ENCODE measurements around the gene SMARCA2. TPM values are rescaled to one million over a fixed set of nuclear protein-coding genes. Genes with fewer than 3 reads are reported as not detected.
A peak's percentile ranks its signal among the peaks of the same experiment; 100 is the strongest.

The SMARCA2 gene
- polyA plus RNA-seq, 2 of the 4 experiments (the other 2 are of a cell fraction): 28.7 to 33.0 TPM

DNA sequence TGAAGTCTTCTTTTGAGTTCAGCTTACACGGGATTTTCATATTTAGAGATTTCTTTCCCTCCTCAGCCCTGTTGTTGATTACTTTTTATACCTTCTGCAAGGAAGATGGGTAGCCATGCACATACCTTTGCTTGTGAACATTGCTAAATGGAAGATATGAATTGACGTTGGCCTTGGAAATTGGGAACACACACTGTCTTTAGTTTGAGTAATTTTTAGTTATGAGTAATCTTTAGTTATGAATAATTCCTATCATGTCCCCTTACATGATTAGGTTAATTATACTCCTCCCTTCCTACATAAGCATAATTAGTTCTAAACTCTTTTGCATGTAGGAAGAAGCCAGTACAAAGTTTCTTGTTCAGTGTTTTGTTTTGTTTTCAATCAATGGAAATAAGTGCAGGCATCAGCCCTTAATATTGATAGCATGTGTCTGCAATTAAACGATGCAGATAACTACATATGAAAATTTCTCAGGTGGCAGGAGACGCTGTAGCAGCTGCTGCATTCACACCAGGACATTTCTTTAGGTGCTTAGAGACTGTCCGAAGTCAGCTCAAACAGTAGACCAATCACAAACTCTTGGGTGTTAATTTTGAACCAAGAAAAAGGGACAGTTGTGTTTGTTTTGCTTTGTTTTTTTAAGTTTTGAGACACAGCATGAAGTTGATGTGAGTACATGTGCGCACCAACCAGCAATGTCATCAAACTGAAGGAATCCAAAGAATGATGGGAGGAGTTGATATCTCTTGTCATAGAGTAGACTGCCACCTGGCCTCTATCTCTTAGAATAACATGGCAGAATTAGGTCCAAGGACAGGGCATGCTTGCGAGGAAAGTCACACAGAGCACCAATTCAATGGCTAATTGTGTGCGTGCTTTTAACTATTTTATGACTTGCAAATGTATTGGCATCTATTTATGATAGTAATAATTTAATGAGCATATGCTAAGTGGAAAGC lies 51.4 kb downstream of the SMARCA2 start:
- ATAC-seq (peak in 1 of 2 experiments; percentile 46; a peak in 2 of 6 replicates), DNase-seq (ENCODE audit: low read depth in 1 of 2, low spot score in 1 of 2) (peak in 1 of 2 experiments; percentile 24), FAIRE-seq (no peak)
- CTCF ChIA-PET: interaction anchor here (0.8 kb wide), 1 partner anchor 10 kb away, joined by 3 read pairs; no protein-coding TSS in a partner anchor
- no peak overlapping the region for H3K4me3 ChIP-seq
- TF ChIP-seq ZNF302 (CRISPR knock-in tag; IDR thresholded peaks at IDR 0.05) (no peak), RAD21 (conservative IDR thresholded peaks at IDR 0.05 in 1 of 2, IDR thresholded peaks at IDR 0.05 in 1 of 2) (0 out of 5 replicates have a peak, but pooled peaks of 1 of the 2 experiments have one; percentile 11), JUNB (IDR thresholded peaks at IDR 0.05) (no peak)
- TF ChIP-seq, protein P1, sequence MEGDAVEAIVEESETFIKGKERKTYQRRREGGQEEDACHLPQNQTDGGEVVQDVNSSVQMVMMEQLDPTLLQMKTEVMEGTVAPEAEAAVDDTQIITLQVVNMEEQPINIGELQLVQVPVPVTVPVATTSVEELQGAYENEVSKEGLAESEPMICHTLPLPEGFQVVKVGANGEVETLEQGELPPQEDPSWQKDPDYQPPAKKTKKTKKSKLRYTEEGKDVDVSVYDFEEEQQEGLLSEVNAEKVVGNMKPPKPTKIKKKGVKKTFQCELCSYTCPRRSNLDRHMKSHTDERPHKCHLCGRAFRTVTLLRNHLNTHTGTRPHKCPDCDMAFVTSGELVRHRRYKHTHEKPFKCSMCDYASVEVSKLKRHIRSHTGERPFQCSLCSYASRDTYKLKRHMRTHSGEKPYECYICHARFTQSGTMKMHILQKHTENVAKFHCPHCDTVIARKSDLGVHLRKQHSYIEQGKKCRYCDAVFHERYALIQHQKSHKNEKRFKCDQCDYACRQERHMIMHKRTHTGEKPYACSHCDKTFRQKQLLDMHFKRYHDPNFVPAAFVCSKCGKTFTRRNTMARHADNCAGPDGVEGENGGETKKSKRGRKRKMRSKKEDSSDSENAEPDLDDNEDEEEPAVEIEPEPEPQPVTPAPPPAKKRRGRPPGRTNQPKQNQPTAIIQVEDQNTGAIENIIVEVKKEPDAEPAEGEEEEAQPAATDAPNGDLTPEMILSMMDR (IDR thresholded peaks at IDR 0.05): 0 out of 3 replicates have a peak, but pooled peaks have one; percentile 5
- no peak overlapping the region for H3K27ac ChIP-seq
- H3K4me1 ChIP-seq: no peaks in the 10 kb centered on the region
- H3K9me3 ChIP-seq: no peaks in the 10 kb centered on the region
- no peak overlapping the region for H3K4me2 ChIP-seq
- POLR2A ChIA-PET: no interaction called here
- WGBS (ENCODE audit: missing lambda C conversion rate): 83% methylated on average over 8 of the region's 8 CpGs

DNA sequence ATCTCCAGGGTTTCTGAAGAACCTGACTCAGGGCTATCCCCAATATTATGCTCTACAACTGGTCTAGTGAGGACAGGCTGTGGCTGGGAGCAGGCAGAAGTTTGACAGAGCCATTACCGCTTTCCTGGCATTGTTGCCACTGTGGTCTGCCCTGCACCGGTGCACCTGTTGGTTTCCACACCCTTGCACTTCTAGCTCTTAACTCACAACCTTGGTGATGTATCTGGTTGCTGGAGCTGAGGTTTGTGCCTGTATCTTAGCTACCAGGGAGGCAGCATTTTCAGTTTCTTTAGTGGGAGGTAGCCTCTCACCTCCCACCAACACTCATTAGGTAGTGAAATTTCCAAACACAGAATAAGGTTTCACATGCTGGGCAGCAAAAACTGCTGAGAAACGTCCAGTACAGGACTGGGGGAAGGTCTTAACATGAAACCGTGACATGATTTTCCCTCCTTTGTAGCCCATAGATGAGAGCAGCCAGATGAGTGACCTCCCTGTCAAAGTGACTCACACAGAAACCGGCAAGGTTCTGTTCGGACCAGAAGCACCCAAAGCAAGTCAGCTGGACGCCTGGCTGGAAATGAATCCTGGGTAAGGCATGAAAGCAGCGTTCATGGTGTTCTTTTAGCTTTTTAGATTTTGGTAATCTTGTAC lies 57.7 kb downstream of the SMARCA2 start:
- H3K9me3 ChIP-seq: no peaks in the 10 kb centered on the region

DNA sequence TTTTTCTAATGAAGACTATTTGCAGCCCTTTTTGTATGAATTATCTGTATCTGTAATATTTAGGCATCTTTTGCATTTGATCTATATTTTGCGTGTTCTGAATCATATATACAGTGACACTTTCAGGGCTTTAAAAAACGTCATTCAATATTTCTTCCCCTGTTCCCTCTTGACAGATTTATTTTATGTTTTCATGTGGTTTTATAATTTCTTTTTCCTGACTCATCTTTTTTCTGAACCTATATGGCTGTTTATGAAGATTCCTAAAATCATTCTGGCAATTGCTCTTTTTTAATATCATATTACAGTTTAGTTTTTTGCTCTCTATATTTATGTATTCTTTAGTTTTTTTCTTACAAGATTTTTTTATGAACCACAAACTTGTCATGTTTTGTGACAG lies 67.6 kb downstream of the SMARCA2 start:
- no peak overlapping the region for H3K4me3 ChIP-seq
- no peak for ATAC-seq
- ChIA-PET CTCF (no interaction called here), POLR2A (no interaction called here)
- no peak for FAIRE-seq
- no peaks in the 10 kb centered on the region for H3K9me3 ChIP-seq
- H3K4me2 ChIP-seq: no peak overlapping the region
- 64% methylated on average over 2 of the region's 2 CpGs for WGBS (ENCODE audit: missing lambda C conversion rate)
- TF ChIP-seq CBX8 (IDR thresholded peaks at IDR 0.05) (no peak), MAFK (IDR thresholded peaks at IDR 0.05; ENCODE audit: partially characterized antibody) (peak; percentile 8)
- no peaks in the 10 kb centered on the region for H3K4me1 ChIP-seq
- H3K27ac ChIP-seq: no peak overlapping the region
- DNase-seq (ENCODE audit: low read depth in 1 of 2, low spot score in 1 of 2): no peak

More for the DNA sequence above, 57.7 kb downstream of the SMARCA2 start:
- H3K4me3 ChIP-seq: no peak overlapping the region
- no peak for FAIRE-seq
- no peak overlapping the region for H3K4me2 ChIP-seq
- CTCF ChIA-PET: interaction anchor here (1.0 to 2.4 kb wide), 3 partner anchors 14 to 43 kb away, joined by 3 to 8 read pairs (median 3); no protein-coding TSS in a partner anchor
- ATAC-seq: no peak
- no peak overlapping the region for H3K27ac ChIP-seq
- POLR2A ChIA-PET: no interaction called here
- DNase-seq (ENCODE audit: low read depth in 1 of 2, low spot score in 1 of 2): no peak
- H3K4me1 ChIP-seq: no peaks in the 10 kb centered on the region
- TF ChIP-seq, protein P2, sequence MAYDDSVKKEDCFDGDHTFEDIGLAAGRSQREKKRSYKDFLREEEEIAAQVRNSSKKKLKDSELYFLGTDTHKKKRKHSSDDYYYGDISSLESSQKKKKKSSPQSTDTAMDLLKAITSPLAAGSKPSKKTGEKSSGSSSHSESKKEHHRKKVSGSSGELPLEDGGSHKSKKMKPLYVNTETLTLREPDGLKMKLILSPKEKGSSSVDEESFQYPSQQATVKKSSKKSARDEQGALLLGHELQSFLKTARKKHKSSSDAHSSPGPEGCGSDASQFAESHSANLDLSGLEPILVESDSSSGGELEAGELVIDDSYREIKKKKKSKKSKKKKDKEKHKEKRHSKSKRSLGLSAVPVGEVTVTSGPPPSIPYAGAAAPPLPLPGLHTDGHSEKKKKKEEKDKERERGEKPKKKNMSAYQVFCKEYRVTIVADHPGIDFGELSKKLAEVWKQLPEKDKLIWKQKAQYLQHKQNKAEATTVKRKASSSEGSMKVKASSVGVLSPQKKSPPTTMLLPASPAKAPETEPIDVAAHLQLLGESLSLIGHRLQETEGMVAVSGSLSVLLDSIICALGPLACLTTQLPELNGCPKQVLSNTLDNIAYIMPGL (CRISPR knock-in tag; IDR thresholded peaks at IDR 0.05; ENCODE audit: borderline replicate concordance): no peak
- TF ChIP-seq FOXS1 (CRISPR knock-in tag; IDR thresholded peaks at IDR 0.05): no peak
- no peak for TF ChIP-seq CHD4 (IDR thresholded peaks at IDR 0.05; ENCODE audit: borderline replicate concordance)
- no peak for TF ChIP-seq RFX5 (IDR thresholded peaks at IDR 0.05)
- TF ChIP-seq ZC3H11A (IDR thresholded peaks at IDR 0.05): no peak
- TF ChIP-seq CHD2 (IDR thresholded peaks at IDR 0.05; ENCODE audit: low read length, partially characterized antibody): no peak
- no peak for TF ChIP-seq RCOR1 (IDR thresholded peaks at IDR 0.05; ENCODE audit: low read depth, low read length)
- TF ChIP-seq HOXB5 (CRISPR knock-in tag; IDR thresholded peaks at IDR 0.05): no peak
- WGBS (ENCODE audit: missing lambda C conversion rate): 78% methylated on average over 8 of the region's 8 CpGs

Measured in A549 (cell line).